Upper lobe of right lung (tissue), 1 donor: ENCODE results near the gene NELFCD. TPM values are rescaled to one million over a fixed set of nuclear protein-coding genes. Genes with fewer than 3 reads are reported as not detected.

ENCODE experiments used
- ATAC-seq: fragments of 200-7000 bp; cut with Tn5 transposase; one replicate; pipeline ENCODE4 v1.9.1; 2020; ENCODE audit warnings: mild to moderate bottlenecking, moderate library complexity
- DNase-seq: peaks from one replicate; pipeline ENCODE4 v3.0.0-alpha.2; 2020
- H3K27ac ChIP-seq: fragments of 200-600 bp; one replicate; pipeline ENCODE4 v1.8.0; 2022
- H3K27me3 ChIP-seq: fragments of 200-600 bp; one replicate; pipeline ENCODE4 v1.8.0; 2022; ENCODE audit warnings: mild to moderate bottlenecking
- H3K36me3 ChIP-seq: fragments of 200-600 bp; one replicate; pipeline ENCODE4 v1.8.0; 2022
- H3K4me1 ChIP-seq: fragments of 200-600 bp; one replicate; pipeline ENCODE4 v1.8.0; 2022
- H3K4me3 ChIP-seq: fragments of 200-600 bp; one replicate; pipeline ENCODE4 v1.8.0; 2022; ENCODE audit warnings: mild to moderate bottlenecking
- H3K9me3 ChIP-seq: fragments of 200-600 bp; one replicate; pipeline ENCODE4 v1.8.0; 2022
- CTCF ChIP-seq: fragments of 200-600 bp; IDR thresholded peaks from one replicate; pipeline ENCODE4 v1.8.0; 2022; ENCODE audit warnings: antibody characterized with exemption
- intact Hi-C: fragments of 100-400 bp; cut with DNase I; formaldehyde crosslinking; loops from one replicate; pipeline ENCODE4 v1.11.0; 2022
- total RNA-seq: library from RNA; stranded (reverse); fragmentation: NEBNext Ultra II Directional; extraction: Animal tissue kit (Norgen Biotek cat#: 25700); gene quantifications from one replicate; pipeline ENCODE4 v1.2.1, GENCODE V29; 2021
- donor health status: DM: no; HTN: yes; CAD: no; lungs with severe emphysema.

NELFCD gene
- total RNA-seq, 1 donor from 2014 or later: 51.2 TPM

GRCh38 chr20:59018817-59019216 is 37.8 kb downstream of the NELFCD start:
- H3K4me1 ChIP-seq: no peaks in the 10 kb centered on the region
- H3K4me3 ChIP-seq: no peak overlapping the region
- intact Hi-C loops: no loop called here
- DNase-seq: peak; percentile 41
- no peaks in the 10 kb centered on the region for H3K9me3 ChIP-seq
- ATAC-seq: no peak
- H3K27ac ChIP-seq: no peak overlapping the region
- no peak for TF ChIP-seq CTCF
- no peaks in the 10 kb centered on the region for H3K27me3 ChIP-seq
- H3K36me3 ChIP-seq: peaks cover 15% of the 10 kb centered on the region

GRCh38 chr20:59019217-59019616 is 38.2 kb downstream of the NELFCD start, which contains the start of gene TUBB1:
Gene TUBB1 (plus strand): TSS chr20:59019429. CDS start chr20:59019523, 94 bp downstream.
- intact Hi-C loops: no loop called here
- Histone ChIP-seq H3K36me3 (peaks cover 18% of the 10 kb centered on the region), H3K4me3 (no peak within 1 kb of the TSS), H3K27me3 (no peaks in the 10 kb centered on the region), H3K27ac (no peak within 1 kb of the TSS), H3K9me3 (no peaks in the 10 kb centered on the region), H3K4me1 (no peaks in the 10 kb centered on the region)
- ATAC-seq (no peak), DNase-seq (no peak)
- TF ChIP-seq CTCF: no peak

- H3K27me3 ChIP-seq: no peaks in the 10 kb centered on the region
- no peaks in the 10 kb centered on the region for H3K4me1 ChIP-seq
- TF ChIP-seq CTCF: no peak
- no peak overlapping the region for H3K27ac ChIP-seq
- DNase-seq (no peak), ATAC-seq (no peak)
- intact Hi-C loops: no loop called here
- H3K36me3 ChIP-seq: peaks cover 37% of the 10 kb centered on the region
- no peak overlapping the region for H3K4me3 ChIP-seq
- no peaks in the 10 kb centered on the region for H3K9me3 ChIP-seq
Observed at GRCh38 chr20:59020938-59021551, 40.0 kb downstream of the NELFCD start.

- Histone ChIP-seq H3K27me3 (no peaks in the 10 kb centered on the region), H3K27ac (no peak overlapping the region), H3K4me3 (no peak overlapping the region), H3K9me3 (no peaks in the 10 kb centered on the region), H3K4me1 (no peaks in the 10 kb centered on the region), H3K36me3 (peaks cover 54% of the 10 kb centered on the region)
- DNase-seq (no peak), ATAC-seq (no peak)
- intact Hi-C loops: no loop called here
- TF ChIP-seq CTCF: no peak
Observed at GRCh38 chr20:59022754-59023153, 41.7 kb downstream of the NELFCD start.

- no peak for DNase-seq
- no peak overlapping the region for H3K27ac ChIP-seq
Observed at GRCh38 chr20:59023616-59024015, 42.6 kb downstream of the NELFCD start.

More at GRCh38 chr20:59023616-59024015, 42.6 kb downstream of the NELFCD start:
- H3K36me3 ChIP-seq: peaks cover 62% of the 10 kb centered on the region
- no peak overlapping the region for H3K4me3 ChIP-seq
- H3K27me3 ChIP-seq: no peaks in the 10 kb centered on the region
- intact Hi-C loops: no loop called here
- no peak for TF ChIP-seq CTCF
- ATAC-seq: no peak
- peaks cover 8% of the 10 kb centered on the region for H3K4me1 ChIP-seq
- no peaks in the 10 kb centered on the region for H3K9me3 ChIP-seq
